KMS-11 (cell line): ENCODE measurements around the gene USF2.

ENCODE experiments used
- H2AFZ ChIP-seq: fragments of 200-600 bp; sonication (generic); 2 replicates; pipeline ENCODE4 v1.6.1; 2016; ENCODE audit warnings: antibody characterized with exemption, mixed run types, low read depth
- H3K27ac ChIP-seq: fragments of 200-600 bp; sonication (generic); 2 replicates; pipeline ENCODE4 v1.6.1; 2016; ENCODE audit warnings: mild to moderate bottlenecking, mixed run types
- H3K27me3 ChIP-seq: fragments of 200-600 bp; sonication (generic); 2 replicates; pipeline ENCODE4 v1.6.1; 2017; ENCODE audit warnings: mild to moderate bottlenecking, low read depth, mixed run types, moderate library complexity; ENCODE audit not compliant: insufficient read depth
- H3K36me3 ChIP-seq: fragments of 200-600 bp; sonication (generic); 2 replicates; pipeline ENCODE4 v1.6.1; 2017; ENCODE audit warnings: mild to moderate bottlenecking, mixed run types; ENCODE audit not compliant: insufficient read depth
- H3K4me1 ChIP-seq: fragments of 200-600 bp; sonication (generic); 2 replicates; pipeline ENCODE4 v1.6.1; 2016; ENCODE audit warnings: mild to moderate bottlenecking, low read depth, mixed run types; ENCODE audit not compliant: poor library complexity, severe bottlenecking
- H3K4me2 ChIP-seq: fragments of 200-600 bp; sonication (generic); 2 replicates; pipeline ENCODE4 v1.7.0; 2016; ENCODE audit warnings: mild to moderate bottlenecking, mixed run types
- H3K4me3 ChIP-seq: fragments of 200-600 bp; sonication (generic); IDR thresholded peaks from 2 replicates; pipeline ENCODE4 v1.6.1; 2017; ENCODE audit warnings: low read depth, low read length, mixed read lengths; ENCODE audit not compliant: insufficient read depth
- H3K79me2 ChIP-seq: fragments of 200-600 bp; sonication (generic); 2 replicates; pipeline ENCODE4 v1.6.1; 2016; ENCODE audit warnings: low read depth, mixed run types; ENCODE audit not compliant: insufficient read depth
- H3K9ac ChIP-seq: fragments of 200-600 bp; sonication (generic); 2 replicates; pipeline ENCODE4 v1.6.1; 2016; ENCODE audit warnings: mild to moderate bottlenecking, mixed run types
- H4K20me1 ChIP-seq: fragments of 200-600 bp; sonication (generic); 2 replicates; pipeline ENCODE4 v1.6.1; 2016; ENCODE audit warnings: mild to moderate bottlenecking, mixed run types; ENCODE audit not compliant: insufficient read depth
- CTCF ChIP-seq: fragments of 200-600 bp; sonication (generic); conservative IDR thresholded peaks from 2 replicates; pipeline ENCODE4 v1.6.1; 2017; ENCODE audit warnings: low read depth, mild to moderate bottlenecking, antibody characterized with exemption, low read length, moderate library complexity, mixed read lengths

Gene USF2

GRCh38 chr19:35294328-35294727 is 25.6 kb downstream of the USF2 start:
- no peak overlapping the region for H3K9ac ChIP-seq
- H3K36me3 ChIP-seq, result no peaks in the 10 kb centered on the region
- H4K20me1 ChIP-seq, result no peaks in the 10 kb centered on the region
- no peaks in the 10 kb centered on the region for H3K79me2 ChIP-seq
- no peak overlapping the region for H2AFZ ChIP-seq
- H3K27ac ChIP-seq, result no peak overlapping the region
- TF ChIP-seq CTCF, result no peak
- peaks cover 43% of the 10 kb centered on the region for H3K27me3 ChIP-seq
- H3K4me2 ChIP-seq, result no peak overlapping the region
- H3K4me3 ChIP-seq, result no peak overlapping the region
- no peaks in the 10 kb centered on the region for H3K4me1 ChIP-seq

- Histone ChIP-seq H2AFZ (no peak overlapping the region), H3K9ac (no peak overlapping the region), H3K27me3 (peaks cover 39% of the 10 kb centered on the region), H3K27ac (no peak overlapping the region), H3K36me3 (no peaks in the 10 kb centered on the region), H3K4me3 (no peak overlapping the region), H3K79me2 (no peaks in the 10 kb centered on the region), H3K4me2 (no peak overlapping the region), H3K4me1 (no peaks in the 10 kb centered on the region), H4K20me1 (no peaks in the 10 kb centered on the region)
- TF ChIP-seq CTCF, result no peak
Observed at GRCh38 chr19:35294859-35295791, 26.4 kb downstream of the USF2 start.

GRCh38 chr19:35295792-35296462 is 27.2 kb downstream of the USF2 start:
- Histone ChIP-seq H3K9ac (no peak overlapping the region), H3K4me2 (no peak overlapping the region), H3K79me2 (no peaks in the 10 kb centered on the region), H2AFZ (no peak overlapping the region), H3K27ac (no peak overlapping the region), H4K20me1 (no peaks in the 10 kb centered on the region), H3K4me1 (no peaks in the 10 kb centered on the region), H3K36me3 (no peaks in the 10 kb centered on the region), H3K4me3 (no peak overlapping the region), H3K27me3 (peaks cover 33% of the 10 kb centered on the region)
- TF ChIP-seq CTCF, result no peak

GRCh38 chr19:35296644-35297514 is 28.1 kb downstream of the USF2 start:
- no peak for TF ChIP-seq CTCF
- Histone ChIP-seq H3K27ac (no peak overlapping the region), H2AFZ (no peak overlapping the region), H3K4me3 (no peak overlapping the region), H3K79me2 (no peaks in the 10 kb centered on the region), H3K36me3 (no peaks in the 10 kb centered on the region), H4K20me1 (no peaks in the 10 kb centered on the region), H3K4me1 (no peaks in the 10 kb centered on the region), H3K4me2 (no peak overlapping the region), H3K27me3 (peaks cover 28% of the 10 kb centered on the region), H3K9ac (no peak overlapping the region)
